Adrenal gland (tissue), 12 donors: ENCODE data around the gene CCDC28B. TPM values are rescaled to one million over a fixed set of nuclear protein-coding genes. Genes with fewer than 3 reads are reported as not detected.
A peak's percentile ranks its signal among the peaks of the same experiment; 100 is the strongest.

Source experiments
- DNase-seq, 7 donors: peaks; one replicate each; pipeline ENCODE4 v3.0.0-alpha.2; 2019 to 2020
- H3K27ac ChIP-seq, 5 donors: fragments of 200-600 bp; sonication (generic) in 4 of 5; 1 replicate in 3 of 5; 2 replicates in 2 of 5; pipeline versions ENCODE4 v1.5.1 to v1.8.0; 2016 to 2020; ENCODE audit warnings: mild to moderate bottlenecking in 1 of 5
- H3K27me3 ChIP-seq: fragments of 200-600 bp; 2 replicates; pipeline ENCODE4 v1.8.0; 2021
- H3K36me3 ChIP-seq, 2 donors: fragments of 200-600 bp; replicated peaks in 1 of 2; 1 replicate in 1 of 2; 2 replicates in 1 of 2; pipeline versions ENCODE4 v1.5.1 to v1.8.0; 2018 to 2022
- H3K4me1 ChIP-seq, 2 donors: fragments of 200-600 bp; replicated peaks in 1 of 2; 1 replicate in 1 of 2; 2 replicates in 1 of 2; pipeline versions ENCODE4 v1.5.1 to v1.8.0; 2018 to 2021
- H3K4me3 ChIP-seq, 4 donors: fragments of 200-600 bp; sonication (generic) in 3 of 4; one replicate each; pipeline ENCODE4 v1.5.1; 2016 to 2018
- H3K9me3 ChIP-seq, 3 donors: fragments of 200-600 bp; sonication (generic) in 1 of 3; replicated peaks in 1 of 3; 1 replicate in 2 of 3; 2 replicates in 1 of 3; pipeline versions ENCODE4 v1.5.1 to v1.8.0; 2016 to 2021
- CTCF ChIP-seq, 6 experiments: fragments of 450-650 bp in 4 of 6; fragments of 200-600 bp in 2 of 6; sonication (generic) in 1 of 6; IDR thresholded peaks; 1 replicate in 5 of 6; 2 replicates in 1 of 6; pipeline versions ENCODE4 v1.5.1 to v1.8.0; 2016 to 2021; ENCODE audit warnings: antibody characterized with exemption in 6 of 6, mild to moderate bottlenecking in 2 of 6, moderate library complexity in 1 of 6
- POLR2A ChIP-seq, 2 donors: fragments of 450-650 bp; IDR thresholded peaks; one replicate each; pipeline ENCODE4 v1.6.1; 2017; ENCODE audit warnings: antibody characterized with exemption in 2 of 2, mild to moderate bottlenecking in 2 of 2, moderate library complexity in 1 of 2
- WGBS, 4 donors: extraction: QIAGEN DNeasy Blood & Tissue Kit in 2 of 4; methylation state at CpG; one replicate each; pipeline versions ENCODE4 v1.1.5 to v1.1.7; 2013 to 2017; 5-methylcytosine and 5-hydroxymethylcytosine counted together
- intact Hi-C, 2 donors: fragments of 100-400 bp; cut with DNase I; formaldehyde crosslinking; loops; one replicate each; pipeline versions ENCODE4 v1.14.1 to v1.15.0; 2022 to 2023
- polyA plus RNA-seq, 3 donors: library from polyadenylated mRNA; stranded (reverse); fragments of 200-250 nt in 2 of 3; fragments of 350-450 nt in 1 of 3; fragmentation: Illumina TruSeq in 1 of 3; extraction: RNeasy Lipid Tissue Mini Kit (QIAGEN cat#74804) in 1 of 3; gene quantifications; one replicate each; pipeline ENCODE4 v1.2.3, GENCODE V29; 2013 to 2014
- total RNA-seq, 9 donors: library from RNA; depleted of rRNA in 4 of 9; stranded (reverse); fragments of >200 nt in 4 of 9; fragments of 120-200 nt in 1 of 9; fragmentation: NEBNext Ultra II Directional in 1 of 9; extraction: Animal tissue kit (Norgen Biotek cat#: 25700) in 1 of 9; gene quantifications; one replicate each; pipeline versions ENCODE4 v1.1.0 to v1.2.4, GENCODE V29; 2013 to 2023
- donor health status: healthy with polysubstance abuse.
- donor health status: Bipolar disorder and iron deficiency.
- donor health status: DM: yes; HTN: yes; CAD: no.
- donor health status: DM: no; HTN: no; CAD: no.
- donor health status: DM: no; HTN: no; CAD: no.
- donor health status: DM: yes; HTN: yes; CAD: no.

The CCDC28B gene
- total and polyA plus RNA-seq, 12 donors: 3.4 to 47.7 (median 21.4) TPM

GRCh38 chr1:32242341-32242851 is 42.0 kb downstream of the CCDC28B start:
- peak in 1 of 7 donors; percentile 31 for DNase-seq
- H3K27me3 ChIP-seq: no peaks in the 10 kb centered on the region
- H3K4me1 ChIP-seq: peaks cover 12 to 33% of the 10 kb centered on the region in 2 donors
- intact Hi-C loops: no loop called here
- peak overlapping the region in 1 of 4 donors; percentile 13 for H3K4me3 ChIP-seq
- no peaks in the 10 kb centered on the region for H3K9me3 ChIP-seq
- no peaks in the 10 kb centered on the region for H3K36me3 ChIP-seq
- 27 to 35% (median 34%) methylated on average over 6 to 7 of the region's 7 CpGs for WGBS, 4 donors
- TF ChIP-seq POLR2A (IDR thresholded peaks at IDR 0.05) (no peak), CTCF (IDR thresholded peaks at IDR 0.05) (no peak)
- H3K27ac ChIP-seq: peak overlapping the region in 2 of 5 donors; percentile 46 to 92

- H3K27ac ChIP-seq: peak within 1 kb of the TSS in 4 of 5 donors; percentile 32 to 89 (median 60)
- H3K27me3 ChIP-seq: no peaks in the 10 kb centered on the region
- no peak within 1 kb of the TSS for H3K4me3 ChIP-seq
- 47 to 72% (median 60%) methylated on average over 2 to 3 of the region's 3 CpGs for WGBS, 4 donors
- H3K9me3 ChIP-seq: no peaks in the 10 kb centered on the region
- DNase-seq: peak in 6 of 7 donors; percentile 48 to 81 (median 63)
- intact Hi-C loops: loop anchor here in 1 of 2 donors (5.0 kb wide), 1 partner anchor 45 kb away; the partner anchor contains the start of gene CCDC28B
- H3K4me1 ChIP-seq: peaks cover 7 to 28% of the 10 kb centered on the region in 2 donors
- H3K36me3 ChIP-seq: no peaks in the 10 kb centered on the region
- TF ChIP-seq POLR2A (IDR thresholded peaks at IDR 0.05) (no peak), CTCF (IDR thresholded peaks at IDR 0.05) (no peak)
Observed at GRCh38 chr1:32246888-32247273, 46.5 kb downstream of the CCDC28B start, which contains the start of gene FAM167B. FAM167B (plus strand) TSS chr1:32247222; CDS start chr1:32247422, 200 bp downstream.

- TF ChIP-seq POLR2A (IDR thresholded peaks at IDR 0.05) (no peak), CTCF (IDR thresholded peaks at IDR 0.05) (no peak)
- no peaks in the 10 kb centered on the region for H3K36me3 ChIP-seq
- H3K27ac ChIP-seq: peak overlapping the region in 4 of 5 donors; percentile 32 to 89 (median 60)
- no peaks in the 10 kb centered on the region for H3K9me3 ChIP-seq
- intact Hi-C loops: loop anchor here in 1 of 2 donors (5.0 kb wide), 1 partner anchor 45 kb away; the partner anchor contains the start of gene CCDC28B
- no peaks in the 10 kb centered on the region for H3K27me3 ChIP-seq
- H3K4me1 ChIP-seq: peaks cover 1 to 23% of the 10 kb centered on the region in 2 donors
- H3K4me3 ChIP-seq: no peak overlapping the region
- DNase-seq: no peak
- WGBS, 4 donors: 72 to 97% (median 82%) methylated on average over 4 to 12 of the region's 12 CpGs
Observed at GRCh38 chr1:32247452-32247851, 47.1 kb downstream of the CCDC28B start.

- H3K27me3 ChIP-seq: no peaks in the 10 kb centered on the region
- intact Hi-C loops: loop anchor here in 1 of 2 donors (5.0 kb wide), 1 partner anchor 46 kb away; the partner anchor contains the start of gene CCDC28B
- no peak overlapping the region for H3K4me3 ChIP-seq
- no peaks in the 10 kb centered on the region for H3K9me3 ChIP-seq
- no peak for TF ChIP-seq POLR2A (IDR thresholded peaks at IDR 0.05)
- peak; percentile 73 to 92 (median 80) for TF ChIP-seq CTCF (IDR thresholded peaks at IDR 0.05)
- H3K4me1 ChIP-seq: peaks cover 0 to 19% of the 10 kb centered on the region in 2 donors
- WGBS, 4 donors: 12 to 26% (median 16%) methylated on average over 9 to 31 of the region's 31 CpGs
- H3K36me3 ChIP-seq: no peaks in the 10 kb centered on the region
- peak overlapping the region in 4 of 5 donors; percentile 32 to 89 (median 60) for H3K27ac ChIP-seq
- peak; percentile 80 to 95 (median 93) for DNase-seq
Observed at GRCh38 chr1:32247983-32248889, 47.8 kb downstream of the CCDC28B start.
